Erythroblast (primary cell): Measurements from ENCODE around the gene HSPA12A.

Source experiments
- GATA1 ChIP-seq: IDR thresholded peaks from 2 replicates; pipeline ENCODE4 v1.6.1; 2011; ENCODE audit warnings: low read depth, mild to moderate bottlenecking, control low read depth, low read length, moderate library complexity
- POLR2A ChIP-seq: IDR thresholded peaks from 2 replicates; pipeline ENCODE4 v1.6.1; 2011; ENCODE audit warnings: mild to moderate bottlenecking, low read length

- TF ChIP-seq POLR2A, result no peak
- no peak for TF ChIP-seq GATA1
These were observed 47.5 kb downstream of the HSPA12A start for GRCh38 chr10:116694927-116695268.
